HCT116 (cell line): ENCODE measurements around the gene OSBPL5. TPM values are rescaled to one million over a fixed set of nuclear protein-coding genes. Genes with fewer than 3 reads are reported as not detected.

Experiments
- ATAC-seq: fragments of 200-7000 bp; cut with Tn5 transposase; 2 replicates; pipeline ENCODE4 v1.9.1; 2020; ENCODE audit warnings: mild to moderate bottlenecking, moderate library complexity
- BruUV-seq: library from RNA; stranded (reverse); fragments of 400-500 nt; replicated peaks from 2 replicates; lab custom pipeline; 2021; lab: Mats Ljungman, UMichigan
- CTCF ChIA-PET: fragments of 300-600 bp; sonication (Branson Sonifier 250); formaldehyde crosslinking; loops from one replicate; lab custom pipeline; 2021; ENCODE audit warnings: antibody characterized with exemption; lab: Charles Lee
- POLR2A ChIA-PET: fragments of 300-600, 350-600 bp; sonication (Branson Sonifier 250); formaldehyde crosslinking; loops from one replicate; lab custom pipeline; 2021; ENCODE audit warnings: antibody characterized with exemption; lab: Charles Lee
- RAD21 ChIA-PET, 2 experiments: fragments of 300-600 bp; sonication (Branson Sonifier 250); formaldehyde crosslinking; loops; one replicate each; lab custom pipeline; 2023; ENCODE audit warnings: low total read pairs in 2 of 2; ENCODE audit not compliant: uncharacterized antibody in 2 of 2, unreplicated experiment in 2 of 2, low non-redundant PET in 1 of 2; lab: Charles Lee
- DNase-seq: peaks from one replicate; pipeline ENCODE4 v3.0.0-alpha.2; 2010; ENCODE audit warnings: low read depth, low spot score
- H2AFZ ChIP-seq: fragments of 200-600 bp; shearing (Covaris generic), sonication (generic); 2 replicates; pipeline ENCODE4 v1.6.1; 2017; ENCODE audit warnings: low read depth, mixed run types, mixed read lengths, antibody characterized with exemption, low read length; ENCODE audit not compliant: poor library complexity, severe bottlenecking
- H3K27ac ChIP-seq: 2 replicates; pipeline ENCODE4 v1.5.1; 2012; ENCODE audit warnings: low read depth, low read length
- H3K27me3 ChIP-seq: fragments of 200-600 bp; sonication (generic); 2 replicates; pipeline ENCODE4 v1.6.1; 2016; ENCODE audit warnings: mixed run types, low read length, mixed read lengths; ENCODE audit not compliant: insufficient read depth
- H3K36me3 ChIP-seq, 2 experiments: fragments of 200-500 bp in 1 of 2; fragments of 200-600 bp in 1 of 2; sonication (Bioruptor generic) in 1 of 2; sonication (generic) in 1 of 2; 2 replicates each; pipeline versions ENCODE4 v1.5.1 to v1.6.1; 2014 to 2016; ENCODE audit warnings: low read length in 2 of 2, inconsistent platforms in 1 of 2, mixed read lengths in 1 of 2, mixed run types in 1 of 2; ENCODE audit not compliant: insufficient read depth in 2 of 2, control insufficient read depth in 1 of 2
- H3K4me1 ChIP-seq, 2 experiments: fragments of 200-600 bp in 1 of 2; sonication (generic) in 1 of 2; 2 replicates each; pipeline versions ENCODE4 v1.5.1 to v1.6.1; 2012 to 2017; ENCODE audit warnings: low read length in 2 of 2, inconsistent platforms in 1 of 2, mild to moderate bottlenecking in 1 of 2, mixed read lengths in 1 of 2, mixed run types in 1 of 2, moderate library complexity in 1 of 2; ENCODE audit not compliant: insufficient read depth in 2 of 2, control insufficient read depth in 1 of 2
- H3K4me2 ChIP-seq: fragments of 200-600 bp; sonication (generic); 2 replicates; pipeline ENCODE4 v1.6.1; 2017; ENCODE audit warnings: mixed run types, low read length, mixed read lengths
- H3K4me3 ChIP-seq, 2 experiments: fragments of 200-600 bp in 1 of 2; sonication (generic) in 1 of 2; replicated peaks in 1 of 2; 2 replicates each; pipeline ENCODE4 v1.5.1; 2011 to 2016; ENCODE audit warnings: low read length in 2 of 2, control low read depth in 1 of 2, low read depth in 1 of 2, mild to moderate bottlenecking in 1 of 2, mixed read lengths in 1 of 2, mixed run types in 1 of 2
- H3K79me2 ChIP-seq: fragments of 200-600 bp; sonication (generic); 2 replicates; pipeline ENCODE4 v1.6.1; 2017; ENCODE audit warnings: mild to moderate bottlenecking, mixed run types, low read length, moderate library complexity, mixed read lengths; ENCODE audit not compliant: insufficient read depth
- H3K9ac ChIP-seq: fragments of 200-600 bp; sonication (generic); 2 replicates; pipeline ENCODE4 v1.6.1; 2016; ENCODE audit warnings: low read length, mixed read lengths
- H3K9me2 ChIP-seq: fragments of 200-600 bp; sonication (generic), shearing (Covaris generic); 2 replicates; pipeline ENCODE4 v1.6.1; 2017; ENCODE audit warnings: mixed run types, mild to moderate bottlenecking, moderate library complexity; ENCODE audit not compliant: insufficient read depth
- H3K9me3 ChIP-seq, 2 experiments: fragments of 200-500 bp in 1 of 2; fragments of 200-600 bp in 1 of 2; sonication (Bioruptor generic) in 1 of 2; sonication (generic) in 1 of 2; 2 replicates each; pipeline ENCODE4 v1.6.1; 2014 to 2017; ENCODE audit warnings: low read length in 2 of 2, mixed read lengths in 2 of 2, inconsistent platforms in 1 of 2, low read depth in 1 of 2, mild to moderate bottlenecking in 1 of 2, mixed run types in 1 of 2, moderate library complexity in 1 of 2; ENCODE audit not compliant: control insufficient read depth in 1 of 2, insufficient read depth in 1 of 2
- H4K20me1 ChIP-seq: fragments of 200-600 bp; sonication (generic), shearing (Covaris generic); 2 replicates; pipeline ENCODE4 v1.6.1; 2017; ENCODE audit warnings: mixed run types, mild to moderate bottlenecking, moderate library complexity; ENCODE audit not compliant: insufficient read depth
- CEBPB ChIP-seq: IDR thresholded peaks from 2 replicates; pipeline ENCODE4 v1.6.1; 2012; ENCODE audit warnings: low read depth
- EGR1 ChIP-seq: IDR thresholded peaks from 2 replicates; pipeline ENCODE4 v1.6.1; 2012; ENCODE audit warnings: low read depth
- POLR2A ChIP-seq: IDR thresholded peaks from 2 replicates; pipeline ENCODE4 v1.7.0; 2011; ENCODE audit warnings: borderline replicate concordance; ENCODE audit not compliant: insufficient read depth, insufficient read length; ENCODE audit errors: extremely low read depth
- SP1 ChIP-seq: IDR thresholded peaks from 2 replicates; pipeline ENCODE4 v1.6.1; 2012; ENCODE audit warnings: low read depth
- SRF ChIP-seq: IDR thresholded peaks from 2 replicates; pipeline ENCODE4 v1.6.1; 2012; ENCODE audit warnings: low read depth
- ZFX ChIP-seq: fragments of 450-650 bp; IDR thresholded peaks from 2 replicates; pipeline ENCODE4 v1.6.1; 2017
- intact Hi-C: fragments of 100-400 bp; cut with micrococcal nuclease; formaldehyde crosslinking; loops from 2 replicates; pipeline ENCODE4 v1.10.0; 2022
- total RNA-seq: library from RNA; stranded (reverse); gene quantifications from one replicate; pipeline ENCODE4 v1.2.1, GENCODE V29; 2021; ENCODE audit not compliant: unreplicated experiment
- TF ChIP-seq, protein P1 (sequence below): IDR thresholded peaks from 2 replicates; pipeline ENCODE4 v1.6.1; 2011; ENCODE audit warnings: mild to moderate bottlenecking, low read length, moderate library complexity; ENCODE audit not compliant: insufficient replicate concordance; ENCODE audit errors: extremely low read depth
- TF ChIP-seq, protein P2 (sequence below): IDR thresholded peaks from 2 replicates; pipeline ENCODE4 v1.6.1; 2012; ENCODE audit warnings: low read depth
- TF ChIP-seq, protein P3 (sequence below), 3 experiments: fragments of 200-600 bp in 1 of 3; sonication (generic) in 1 of 3; IDR thresholded peaks in 2 of 3; conservative IDR thresholded peaks in 1 of 3; 2 replicates each; pipeline ENCODE4 v1.5.1; 2012 to 2017; ENCODE audit warnings: low read depth in 2 of 3, low read length in 2 of 3, antibody characterized with exemption in 1 of 3, borderline replicate concordance in 1 of 3, control low read depth in 1 of 3, mild to moderate bottlenecking in 1 of 3, mixed read lengths in 1 of 3, mixed run types in 1 of 3, moderate library complexity in 1 of 3; ENCODE audit not compliant: insufficient read depth in 1 of 3

Gene OSBPL5
- total RNA-seq, 1 experiment from 2014 or later: 44.2 TPM

DNA sequence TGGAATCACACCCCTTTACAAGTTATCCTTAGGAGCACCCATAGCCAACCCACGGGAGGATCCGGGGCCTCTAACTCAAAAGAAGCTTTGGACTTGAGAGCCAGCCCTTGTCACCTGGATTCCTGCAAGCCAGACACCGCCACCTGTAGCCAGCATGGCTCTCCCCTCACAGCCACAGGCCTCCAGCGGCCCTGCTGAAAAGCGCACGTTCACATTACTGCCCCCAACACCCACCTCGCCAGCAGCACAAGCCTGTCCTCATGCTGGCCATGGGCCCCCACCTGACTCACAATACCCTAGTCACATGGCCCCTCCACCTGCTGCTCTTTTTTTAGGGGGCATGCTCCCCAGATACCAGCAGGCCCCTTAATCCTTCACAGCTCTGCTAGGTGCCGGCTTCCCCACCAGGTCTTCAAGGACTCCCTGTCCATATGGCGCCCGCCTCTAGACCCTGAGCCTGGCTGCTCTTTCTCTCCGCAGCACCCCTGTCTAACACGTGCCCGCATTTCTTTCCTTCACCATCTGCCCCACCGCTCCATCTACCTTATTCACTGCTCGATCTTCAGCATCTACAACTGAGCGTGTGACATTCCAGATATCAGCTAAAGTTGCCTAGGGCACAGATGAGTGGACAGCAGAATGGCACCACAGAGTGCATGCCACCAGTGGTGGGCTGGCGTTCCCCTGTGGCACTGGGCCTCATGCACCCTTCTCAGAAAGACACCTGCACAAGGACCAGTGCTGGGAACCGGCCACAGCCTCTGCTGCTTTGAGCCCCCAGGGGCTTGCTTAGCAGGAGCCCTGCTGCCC is 114.5 kb downstream of the OSBPL5 start:
- CTCF ChIA-PET: interaction anchor here (1.0 to 1.4 kb wide), 2 partner anchors 13 to 41 kb away, joined by 3 to 6 read pairs; no protein-coding TSS in a partner anchor
- peak overlapping the region; percentile 30 for H3K27ac ChIP-seq
- peak overlapping the region; percentile 74 for H3K4me2 ChIP-seq
- no peaks in the 10 kb centered on the region for H3K9me2 ChIP-seq
- RAD21 ChIA-PET: no interaction called here
- peaks cover 18 to 31% of the 10 kb centered on the region in 2 experiments for H3K4me1 ChIP-seq
- DNase-seq: no peak
- H3K79me2 ChIP-seq: peaks cover 96% of the 10 kb centered on the region
- POLR2A ChIA-PET: no interaction called here
- no TSS peak for BruUV-seq
- no peaks in the 10 kb centered on the region for H3K9me3 ChIP-seq
- peaks cover 4 to 20% of the 10 kb centered on the region in 2 experiments; a peak in 3 of 4 replicates for H3K36me3 ChIP-seq
- H4K20me1 ChIP-seq: no peaks in the 10 kb centered on the region
- peak overlapping the region; percentile 46 for H3K9ac ChIP-seq
- ATAC-seq: no peak; the same call in 1 of the 2 replicates
- H2AFZ ChIP-seq: no peak overlapping the region
- no peaks in the 10 kb centered on the region for H3K27me3 ChIP-seq
- TF ChIP-seq EGR1 (no peak), CEBPB (no peak), POLR2A (no peak), SRF (no peak), ZFX (no peak), SP1 (no peak)
- TF ChIP-seq, protein P1, sequence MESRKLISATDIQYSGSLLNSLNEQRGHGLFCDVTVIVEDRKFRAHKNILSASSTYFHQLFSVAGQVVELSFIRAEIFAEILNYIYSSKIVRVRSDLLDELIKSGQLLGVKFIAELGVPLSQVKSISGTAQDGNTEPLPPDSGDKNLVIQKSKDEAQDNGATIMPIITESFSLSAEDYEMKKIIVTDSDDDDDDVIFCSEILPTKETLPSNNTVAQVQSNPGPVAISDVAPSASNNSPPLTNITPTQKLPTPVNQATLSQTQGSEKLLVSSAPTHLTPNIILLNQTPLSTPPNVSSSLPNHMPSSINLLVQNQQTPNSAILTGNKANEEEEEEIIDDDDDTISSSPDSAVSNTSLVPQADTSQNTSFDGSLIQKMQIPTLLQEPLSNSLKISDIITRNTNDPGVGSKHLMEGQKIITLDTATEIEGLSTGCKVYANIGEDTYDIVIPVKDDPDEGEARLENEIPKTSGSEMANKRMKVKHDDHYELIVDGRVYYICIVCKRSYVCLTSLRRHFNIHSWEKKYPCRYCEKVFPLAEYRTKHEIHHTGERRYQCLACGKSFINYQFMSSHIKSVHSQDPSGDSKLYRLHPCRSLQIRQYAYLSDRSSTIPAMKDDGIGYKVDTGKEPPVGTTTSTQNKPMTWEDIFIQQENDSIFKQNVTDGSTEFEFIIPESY: no peak
- TF ChIP-seq, protein P2, sequence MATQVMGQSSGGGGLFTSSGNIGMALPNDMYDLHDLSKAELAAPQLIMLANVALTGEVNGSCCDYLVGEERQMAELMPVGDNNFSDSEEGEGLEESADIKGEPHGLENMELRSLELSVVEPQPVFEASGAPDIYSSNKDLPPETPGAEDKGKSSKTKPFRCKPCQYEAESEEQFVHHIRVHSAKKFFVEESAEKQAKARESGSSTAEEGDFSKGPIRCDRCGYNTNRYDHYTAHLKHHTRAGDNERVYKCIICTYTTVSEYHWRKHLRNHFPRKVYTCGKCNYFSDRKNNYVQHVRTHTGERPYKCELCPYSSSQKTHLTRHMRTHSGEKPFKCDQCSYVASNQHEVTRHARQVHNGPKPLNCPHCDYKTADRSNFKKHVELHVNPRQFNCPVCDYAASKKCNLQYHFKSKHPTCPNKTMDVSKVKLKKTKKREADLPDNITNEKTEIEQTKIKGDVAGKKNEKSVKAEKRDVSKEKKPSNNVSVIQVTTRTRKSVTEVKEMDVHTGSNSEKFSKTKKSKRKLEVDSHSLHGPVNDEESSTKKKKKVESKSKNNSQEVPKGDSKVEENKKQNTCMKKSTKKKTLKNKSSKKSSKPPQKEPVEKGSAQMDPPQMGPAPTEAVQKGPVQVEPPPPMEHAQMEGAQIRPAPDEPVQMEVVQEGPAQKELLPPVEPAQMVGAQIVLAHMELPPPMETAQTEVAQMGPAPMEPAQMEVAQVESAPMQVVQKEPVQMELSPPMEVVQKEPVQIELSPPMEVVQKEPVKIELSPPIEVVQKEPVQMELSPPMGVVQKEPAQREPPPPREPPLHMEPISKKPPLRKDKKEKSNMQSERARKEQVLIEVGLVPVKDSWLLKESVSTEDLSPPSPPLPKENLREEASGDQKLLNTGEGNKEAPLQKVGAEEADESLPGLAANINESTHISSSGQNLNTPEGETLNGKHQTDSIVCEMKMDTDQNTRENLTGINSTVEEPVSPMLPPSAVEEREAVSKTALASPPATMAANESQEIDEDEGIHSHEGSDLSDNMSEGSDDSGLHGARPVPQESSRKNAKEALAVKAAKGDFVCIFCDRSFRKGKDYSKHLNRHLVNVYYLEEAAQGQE: no peak
- TF ChIP-seq, protein P3, sequence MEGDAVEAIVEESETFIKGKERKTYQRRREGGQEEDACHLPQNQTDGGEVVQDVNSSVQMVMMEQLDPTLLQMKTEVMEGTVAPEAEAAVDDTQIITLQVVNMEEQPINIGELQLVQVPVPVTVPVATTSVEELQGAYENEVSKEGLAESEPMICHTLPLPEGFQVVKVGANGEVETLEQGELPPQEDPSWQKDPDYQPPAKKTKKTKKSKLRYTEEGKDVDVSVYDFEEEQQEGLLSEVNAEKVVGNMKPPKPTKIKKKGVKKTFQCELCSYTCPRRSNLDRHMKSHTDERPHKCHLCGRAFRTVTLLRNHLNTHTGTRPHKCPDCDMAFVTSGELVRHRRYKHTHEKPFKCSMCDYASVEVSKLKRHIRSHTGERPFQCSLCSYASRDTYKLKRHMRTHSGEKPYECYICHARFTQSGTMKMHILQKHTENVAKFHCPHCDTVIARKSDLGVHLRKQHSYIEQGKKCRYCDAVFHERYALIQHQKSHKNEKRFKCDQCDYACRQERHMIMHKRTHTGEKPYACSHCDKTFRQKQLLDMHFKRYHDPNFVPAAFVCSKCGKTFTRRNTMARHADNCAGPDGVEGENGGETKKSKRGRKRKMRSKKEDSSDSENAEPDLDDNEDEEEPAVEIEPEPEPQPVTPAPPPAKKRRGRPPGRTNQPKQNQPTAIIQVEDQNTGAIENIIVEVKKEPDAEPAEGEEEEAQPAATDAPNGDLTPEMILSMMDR (IDR thresholded peaks at IDR 0.05 in 2 of 3, conservative IDR thresholded peaks at IDR 0.05 in 1 of 3; ENCODE audit: borderline replicate concordance in 1 of 3, insufficient read depth in 1 of 3, low read depth in 2 of 3, low read length in 2 of 3): no peak
- intact Hi-C loops: no loop called here
- H3K4me3 ChIP-seq: peak overlapping the region in 1 of 2 experiments; percentile 19; a peak in 1 of 4 replicates
